Nephron (organoid): ENCODE results near the gene EIF3B.

Experiments
- H3K27ac Mint-ChIP-seq, 3 experiments: 2 replicates each; pipeline ENCODE4 v1.8.0; 2020; ENCODE audit warnings: mixed read lengths in 3 of 3, mild to moderate bottlenecking in 2 of 3, moderate library complexity in 1 of 3
- H3K27me3 Mint-ChIP-seq: 2 replicates; pipeline ENCODE4 v1.8.0; 2021; ENCODE audit warnings: low read depth, mild to moderate bottlenecking, moderate library complexity, mixed read lengths
- H3K36me3 Mint-ChIP-seq: 2 replicates; pipeline ENCODE4 v1.8.0; 2020; ENCODE audit warnings: low read depth, mixed read lengths
- H3K4me1 Mint-ChIP-seq: 2 replicates; pipeline ENCODE4 v1.8.0; 2020; ENCODE audit warnings: mixed read lengths
- H3K4me3 Mint-ChIP-seq, 3 experiments: 2 replicates each; pipeline ENCODE4 v1.8.0; 2020; ENCODE audit warnings: mild to moderate bottlenecking in 3 of 3, mixed read lengths in 3 of 3, moderate library complexity in 2 of 3
- H3K9me3 Mint-ChIP-seq: 2 replicates; pipeline ENCODE4 v1.8.0; 2020; ENCODE audit warnings: mixed read lengths
- TF ChIP-seq, protein P1 (sequence below), 3 experiments: fragments of 200-600 bp; sonication (generic); IDR thresholded peaks; one replicate each; pipeline ENCODE4 v1.5.0; 2021; ENCODE audit warnings: antibody characterized with exemption in 3 of 3; ENCODE audit not compliant: unreplicated experiment in 3 of 3

Gene EIF3B

DNA sequence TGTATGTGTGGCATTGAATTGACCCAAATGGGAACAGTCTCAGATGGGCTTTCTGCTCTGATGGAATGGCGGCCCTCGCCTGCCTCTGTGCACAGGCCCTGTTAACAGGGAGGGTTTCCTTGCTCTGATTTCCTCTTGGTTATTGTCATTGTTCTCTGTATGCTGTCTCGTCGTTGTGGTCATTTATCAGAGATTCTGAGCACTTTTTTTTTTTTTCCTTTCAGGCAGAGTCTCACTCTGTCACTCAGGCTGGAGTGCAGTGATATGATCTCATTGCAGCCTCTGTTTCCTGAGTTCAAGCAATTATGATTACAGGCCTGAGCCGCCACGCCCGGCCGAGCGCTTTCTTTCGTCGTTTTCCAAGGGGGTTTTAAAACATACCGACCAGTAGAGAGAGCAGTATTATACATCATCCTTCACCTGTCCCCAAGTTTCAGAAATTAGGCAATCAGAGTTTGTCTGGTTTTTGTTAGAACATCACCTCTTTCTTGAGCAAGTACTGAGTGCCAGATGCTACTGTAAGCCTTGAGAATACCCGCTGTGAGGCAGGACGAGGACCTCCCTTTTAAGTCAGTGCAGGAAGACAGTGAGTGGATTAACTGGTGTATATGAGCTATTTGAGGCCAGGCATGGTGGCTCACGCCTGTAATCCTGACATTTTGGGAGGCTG, 55.3 kb downstream of the EIF3B start:
- Mint-ChIP-seq H3K27ac (peak overlapping the region; percentile 32 to 53 (median 43)), H3K36me3 (no peaks in the 10 kb centered on the region), H3K27me3 (no peaks in the 10 kb centered on the region), H3K4me3 (peak overlapping the region in 2 of 3 experiments; percentile 4 to 40), H3K4me1 (peaks cover 62% of the 10 kb centered on the region), H3K9me3 (no peaks in the 10 kb centered on the region)
- TF ChIP-seq, protein P1, sequence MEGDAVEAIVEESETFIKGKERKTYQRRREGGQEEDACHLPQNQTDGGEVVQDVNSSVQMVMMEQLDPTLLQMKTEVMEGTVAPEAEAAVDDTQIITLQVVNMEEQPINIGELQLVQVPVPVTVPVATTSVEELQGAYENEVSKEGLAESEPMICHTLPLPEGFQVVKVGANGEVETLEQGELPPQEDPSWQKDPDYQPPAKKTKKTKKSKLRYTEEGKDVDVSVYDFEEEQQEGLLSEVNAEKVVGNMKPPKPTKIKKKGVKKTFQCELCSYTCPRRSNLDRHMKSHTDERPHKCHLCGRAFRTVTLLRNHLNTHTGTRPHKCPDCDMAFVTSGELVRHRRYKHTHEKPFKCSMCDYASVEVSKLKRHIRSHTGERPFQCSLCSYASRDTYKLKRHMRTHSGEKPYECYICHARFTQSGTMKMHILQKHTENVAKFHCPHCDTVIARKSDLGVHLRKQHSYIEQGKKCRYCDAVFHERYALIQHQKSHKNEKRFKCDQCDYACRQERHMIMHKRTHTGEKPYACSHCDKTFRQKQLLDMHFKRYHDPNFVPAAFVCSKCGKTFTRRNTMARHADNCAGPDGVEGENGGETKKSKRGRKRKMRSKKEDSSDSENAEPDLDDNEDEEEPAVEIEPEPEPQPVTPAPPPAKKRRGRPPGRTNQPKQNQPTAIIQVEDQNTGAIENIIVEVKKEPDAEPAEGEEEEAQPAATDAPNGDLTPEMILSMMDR (IDR thresholded peaks at IDR 0.05; ENCODE audit: unreplicated experiment in 3 of 3): no peak

GRCh38 chr7:2411049-2411448, 56.4 kb downstream of the EIF3B start:
- Mint-ChIP-seq H3K27ac (peak overlapping the region in 1 of 3 experiments; percentile 43), H3K4me3 (no peak overlapping the region), H3K9me3 (no peaks in the 10 kb centered on the region), H3K4me1 (peaks cover 50% of the 10 kb centered on the region), H3K36me3 (no peaks in the 10 kb centered on the region), H3K27me3 (no peaks in the 10 kb centered on the region)
- TF ChIP-seq, protein P1 (IDR thresholded peaks at IDR 0.05; ENCODE audit: unreplicated experiment in 3 of 3): no peak

GRCh38 chr7:2411815-2412586, 57.4 kb downstream of the EIF3B start:
- Mint-ChIP-seq H3K27ac (peak overlapping the region; percentile 52 to 83 (median 82)), H3K27me3 (no peaks in the 10 kb centered on the region), H3K4me3 (no peak overlapping the region), H3K4me1 (peaks cover 48% of the 10 kb centered on the region), H3K9me3 (no peaks in the 10 kb centered on the region), H3K36me3 (peaks cover 3% of the 10 kb centered on the region)
- TF ChIP-seq, protein P1 (IDR thresholded peaks at IDR 0.05; ENCODE audit: unreplicated experiment in 3 of 3): no peak

GRCh38 chr7:2412587-2413201, 58.1 kb downstream of the EIF3B start:
- Mint-ChIP-seq H3K27ac (peak overlapping the region; percentile 52 to 83 (median 82)), H3K36me3 (peaks cover 3% of the 10 kb centered on the region), H3K4me1 (peaks cover 49% of the 10 kb centered on the region), H3K27me3 (no peaks in the 10 kb centered on the region), H3K4me3 (no peak overlapping the region), H3K9me3 (no peaks in the 10 kb centered on the region)
- TF ChIP-seq, protein P1 (IDR thresholded peaks at IDR 0.05; ENCODE audit: unreplicated experiment in 3 of 3): no peak

GRCh38 chr7:2416063-2416462, 61.4 kb downstream of the EIF3B start:
- no peaks in the 10 kb centered on the region for H3K27me3 Mint-ChIP-seq
- TF ChIP-seq, protein P1 (IDR thresholded peaks at IDR 0.05; ENCODE audit: unreplicated experiment in 3 of 3): no peak
- H3K9me3 Mint-ChIP-seq: no peaks in the 10 kb centered on the region
- no peak overlapping the region for H3K4me3 Mint-ChIP-seq
- H3K36me3 Mint-ChIP-seq: peaks cover 6% of the 10 kb centered on the region
- peaks cover 32% of the 10 kb centered on the region for H3K4me1 Mint-ChIP-seq
- H3K27ac Mint-ChIP-seq: no peak overlapping the region
